ENCODE measurements around the gene NACC1. TPM values are rescaled to one million over a fixed set of nuclear protein-coding genes. Genes with fewer than 3 reads are reported as not detected.
A peak's percentile ranks its signal among the peaks of the same experiment; 100 is the strongest.

Gene NACC1
- total and polyA plus RNA-seq, 2 of the 13 experiments (the other 11 are each of a cell fraction or from before 2014, with no cell fraction given), result 31.8 to 42.3 TPM

GRCh38 chr19:13093407-13094105, 24.5 kb upstream of the NACC1 start (continued):
- TF ChIP-seq NFE2L1 (CRISPR knock-in tag; IDR thresholded peaks at IDR 0.05; ENCODE audit: borderline replicate concordance), result 0 out of 2 replicates have a peak, but pooled peaks have one; percentile 43
- no peak for TF ChIP-seq ZNF343 (CRISPR knock-in tag; IDR thresholded peaks at IDR 0.05)
- peak; percentile 53; the same call in 1 of the 2 replicates for TF ChIP-seq AHR (CRISPR knock-in tag; IDR thresholded peaks at IDR 0.05)
- TF ChIP-seq NR2F6 (IDR thresholded peaks at IDR 0.05), result no peak
- no peak for TF ChIP-seq NR2F6 (CRISPR knock-in tag; IDR thresholded peaks at IDR 0.05)
- TF ChIP-seq ZGPAT (CRISPR knock-in tag; IDR thresholded peaks at IDR 0.05), result 0 out of 2 replicates have a peak, but pooled peaks have one; percentile 25
- TF ChIP-seq ZNF687 (CRISPR knock-in tag; IDR thresholded peaks at IDR 0.05), result peak; percentile 59
- peak; percentile 36; the same call in 1 of the 2 replicates for TF ChIP-seq GATAD1 (CRISPR knock-in tag; IDR thresholded peaks at IDR 0.05)
- TF ChIP-seq GABPB1 (CRISPR knock-in tag; IDR thresholded peaks at IDR 0.05), result 0 out of 2 replicates have a peak, but pooled peaks have one; percentile 32
- TF ChIP-seq CREM (IDR thresholded peaks at IDR 0.05), result 0 out of 2 replicates have a peak, but pooled peaks have one; percentile 24
- TF ChIP-seq CREM (CRISPR knock-in tag; IDR thresholded peaks at IDR 0.05), result no peak
- TF ChIP-seq ZBTB7B (CRISPR knock-in tag; IDR thresholded peaks at IDR 0.05), result 0 out of 2 replicates have a peak, but pooled peaks have one; percentile 22
- TF ChIP-seq ARID4A (CRISPR knock-in tag; IDR thresholded peaks at IDR 0.05; ENCODE audit: borderline replicate concordance), result peak; percentile 47; the same call in 1 of the 2 replicates
- TF ChIP-seq KMT2A (CRISPR knock-in tag; IDR thresholded peaks at IDR 0.05), result no peak
- TF ChIP-seq STAG1 (CRISPR knock-in tag; IDR thresholded peaks at IDR 0.05), result peak; percentile 99
- peak; percentile 97 for TF ChIP-seq ZNF768 (CRISPR knock-in tag; IDR thresholded peaks at IDR 0.05)
- peak; percentile 40; the same call in 1 of the 2 replicates for TF ChIP-seq MYC (CRISPR knock-in tag; IDR thresholded peaks at IDR 0.05; ENCODE audit: borderline replicate concordance)
- TF ChIP-seq ZBTB26 (CRISPR knock-in tag; IDR thresholded peaks at IDR 0.05; ENCODE audit: borderline replicate concordance), result 0 out of 2 replicates have a peak, but pooled peaks have one; percentile 16
- TF ChIP-seq MED1 (CRISPR knock-in tag; IDR thresholded peaks at IDR 0.05), result 0 out of 2 replicates have a peak, but pooled peaks have one; percentile 35

All from HepG2 (cell line).